Keratinocyte (primary cell): Measurements from ENCODE around the gene PALM2AKAP2. TPM values are rescaled to one million over a fixed set of nuclear protein-coding genes. Genes with fewer than 3 reads are reported as not detected.

Experiments
- DNase-seq: peaks from one replicate; pipeline ENCODE4 v3.0.0-alpha.2; 2011; ENCODE audit warnings: low read depth, missing footprints, low spot score
- FAIRE-seq: peaks from 2 replicates; lab custom pipeline; 2011; peaks lifted over from hg19 to GRCh38; lab: Jason Lieb, UNC
- H2AFZ ChIP-seq: 2 replicates; pipeline ENCODE4 v1.6.0; 2012; ENCODE audit warnings: low read length, control low read depth, inconsistent platforms; ENCODE audit not compliant: control insufficient read depth
- H3K27ac ChIP-seq: 2 replicates; pipeline ENCODE4 v1.5.1; 2011; ENCODE audit warnings: low read length; ENCODE audit not compliant: control insufficient read depth, insufficient read depth
- H3K27me3 ChIP-seq: 3 replicates; pipeline ENCODE4 v1.6.0; 2011; ENCODE audit warnings: low read length; ENCODE audit not compliant: control insufficient read depth, insufficient read depth; ENCODE audit errors: extremely low read depth
- H3K36me3 ChIP-seq, 2 experiments: 2 replicates in 1 of 2; 3 replicates in 1 of 2; pipeline ENCODE4 v1.5.1; 2011; ENCODE audit warnings: low read length in 2 of 2, mild to moderate bottlenecking in 1 of 2; ENCODE audit not compliant: control insufficient read depth in 2 of 2, insufficient read depth in 2 of 2; ENCODE audit errors: extremely low read depth in 1 of 2
- H3K4me1 ChIP-seq: 3 replicates; pipeline ENCODE4 v1.5.1; 2011; ENCODE audit warnings: low read length; ENCODE audit not compliant: control insufficient read depth, insufficient read depth; ENCODE audit errors: extremely low read depth
- H3K4me2 ChIP-seq: 3 replicates; pipeline ENCODE4 v1.6.0; 2011; ENCODE audit warnings: low read depth, low read length; ENCODE audit not compliant: control insufficient read depth, insufficient read depth; ENCODE audit errors: extremely low read depth
- H3K4me3 ChIP-seq, 3 experiments: fragments of 200-600 bp in 1 of 3; sonication (generic) in 1 of 3; 2 replicates in 2 of 3; 3 replicates in 1 of 3; pipeline ENCODE4 v1.5.1; 2011 to 2016; ENCODE audit warnings: low read length in 3 of 3, mild to moderate bottlenecking in 3 of 3, control low read depth in 2 of 3, inconsistent platforms in 1 of 3, low read depth in 1 of 3, mixed read lengths in 1 of 3, mixed run types in 1 of 3, moderate library complexity in 1 of 3; ENCODE audit not compliant: control insufficient read depth in 2 of 3, insufficient read depth in 2 of 3; ENCODE audit errors: extremely low read depth in 1 of 3
- H3K79me2 ChIP-seq: 2 replicates; pipeline ENCODE4 v1.6.0; 2012; ENCODE audit warnings: low read length; ENCODE audit not compliant: control insufficient read depth, insufficient read depth
- H3K9ac ChIP-seq: 3 replicates; pipeline ENCODE4 v1.6.0; 2011; ENCODE audit warnings: low read length; ENCODE audit not compliant: control insufficient read depth, insufficient read depth; ENCODE audit errors: extremely low read depth
- H3K9me1 ChIP-seq: 3 replicates; pipeline ENCODE4 v1.6.0; 2011; ENCODE audit warnings: low read length; ENCODE audit not compliant: control insufficient read depth, insufficient read depth; ENCODE audit errors: extremely low read depth
- H3K9me3 ChIP-seq: 2 replicates; pipeline ENCODE4 v1.5.1; 2012; ENCODE audit warnings: low read depth, low read length; ENCODE audit not compliant: control insufficient read depth
- H4K20me1 ChIP-seq: 3 replicates; pipeline ENCODE4 v1.6.0; 2011; ENCODE audit warnings: low read length; ENCODE audit not compliant: control insufficient read depth, insufficient read depth; ENCODE audit errors: extremely low read depth
- EZH2 ChIP-seq: IDR thresholded peaks from one replicate; pipeline ENCODE4 v1.6.1; 2012; ENCODE audit warnings: inconsistent platforms, mild to moderate bottlenecking, low read length, moderate library complexity
- dilution Hi-C: fragments of 300-500 bp; cut with MboI; formaldehyde crosslinking; loops from one replicate; pipeline ENCODE4 v1.7.0; 2020; ENCODE audit warnings: low sequenced_read_pairs; ENCODE audit not compliant: extremely low pct_ligation_motif_present
- polyA plus RNA-seq, 5 experiments: library from polyadenylated mRNA; depleted of rRNA in 3 of 5; stranded (reverse) in 3 of 5; stranded (forward) in 1 of 5; unstranded in 1 of 5; fragments of >200 nt; gene quantifications; 1 replicate in 1 of 5; 2 replicates in 3 of 5; 3 replicates in 1 of 5; pipeline versions ENCODE4 v1.2.1 to v1.2.3, GENCODE V29; 2011 to 2012; ENCODE audit warnings: missing spikeins in 2 of 5, low read depth in 1 of 5, low replicate concordance in 1 of 5
- TF ChIP-seq, protein P1 (sequence below), 3 experiments: IDR thresholded peaks in 1 of 3; conservative IDR thresholded peaks in 1 of 3; optimal IDR thresholded peaks in 1 of 3; 2 replicates in 2 of 3; 3 replicates in 1 of 3; pipeline versions ENCODE3 to v1.5.1; 2011; ENCODE audit warnings: low read length in 3 of 3, mild to moderate bottlenecking in 3 of 3, moderate library complexity in 2 of 3, control low read depth in 1 of 3, inconsistent platforms in 1 of 3; ENCODE audit not compliant: insufficient read depth in 2 of 3; ENCODE audit errors: extremely low read depth in 1 of 3

Gene PALM2AKAP2
- polyA plus RNA-seq, 1 donor (not counting 4 experiments of a cell fraction or from before 2014, with no cell fraction given) = 3.6 TPM

DNA sequence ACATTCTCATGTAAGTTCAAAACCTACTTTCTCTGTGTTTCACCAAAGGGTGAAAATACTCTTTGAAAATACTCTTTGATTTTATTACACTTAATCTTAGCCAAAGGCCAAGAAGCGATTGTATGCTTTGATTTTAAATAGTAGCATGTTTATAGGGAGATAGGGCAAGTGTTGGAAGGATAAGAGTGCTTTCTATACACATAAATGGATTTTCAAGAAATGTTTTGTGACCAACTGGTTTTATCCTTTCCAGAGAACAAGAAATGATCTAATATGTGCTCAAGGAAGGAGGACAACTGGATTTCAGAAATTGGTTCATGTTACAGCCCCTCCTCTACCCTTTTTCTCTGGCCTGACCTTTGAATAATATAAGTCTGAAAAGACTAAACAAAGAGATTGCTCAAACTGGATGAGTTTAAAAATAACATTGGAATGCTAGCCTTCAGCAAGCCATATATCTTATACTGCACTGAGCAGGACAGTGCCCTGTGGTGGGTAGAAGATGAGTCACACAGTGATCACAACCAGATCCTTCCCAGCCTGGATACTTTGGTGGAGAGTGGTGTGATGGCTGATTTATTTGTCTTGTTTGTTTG, 13.1 kb downstream of the PALM2AKAP2 start:
- H3K9ac ChIP-seq = no peak overlapping the region
- dilution Hi-C loops = no loop called here
- H3K4me3 ChIP-seq = no peak overlapping the region
- H4K20me1 ChIP-seq = no peaks in the 10 kb centered on the region
- H3K79me2 ChIP-seq = peaks cover 17% of the 10 kb centered on the region
- peaks cover 9% of the 10 kb centered on the region for H3K4me1 ChIP-seq
- H3K9me1 ChIP-seq = no peaks in the 10 kb centered on the region
- no peak overlapping the region for H3K27ac ChIP-seq
- H3K9me3 ChIP-seq = no peaks in the 10 kb centered on the region
- no peaks in the 10 kb centered on the region for H3K36me3 ChIP-seq
- no peaks in the 10 kb centered on the region for H3K27me3 ChIP-seq
- no peak overlapping the region for H2AFZ ChIP-seq
- DNase-seq = peak; percentile 54
- peak; percentile 98 for FAIRE-seq
- TF ChIP-seq, protein P1, sequence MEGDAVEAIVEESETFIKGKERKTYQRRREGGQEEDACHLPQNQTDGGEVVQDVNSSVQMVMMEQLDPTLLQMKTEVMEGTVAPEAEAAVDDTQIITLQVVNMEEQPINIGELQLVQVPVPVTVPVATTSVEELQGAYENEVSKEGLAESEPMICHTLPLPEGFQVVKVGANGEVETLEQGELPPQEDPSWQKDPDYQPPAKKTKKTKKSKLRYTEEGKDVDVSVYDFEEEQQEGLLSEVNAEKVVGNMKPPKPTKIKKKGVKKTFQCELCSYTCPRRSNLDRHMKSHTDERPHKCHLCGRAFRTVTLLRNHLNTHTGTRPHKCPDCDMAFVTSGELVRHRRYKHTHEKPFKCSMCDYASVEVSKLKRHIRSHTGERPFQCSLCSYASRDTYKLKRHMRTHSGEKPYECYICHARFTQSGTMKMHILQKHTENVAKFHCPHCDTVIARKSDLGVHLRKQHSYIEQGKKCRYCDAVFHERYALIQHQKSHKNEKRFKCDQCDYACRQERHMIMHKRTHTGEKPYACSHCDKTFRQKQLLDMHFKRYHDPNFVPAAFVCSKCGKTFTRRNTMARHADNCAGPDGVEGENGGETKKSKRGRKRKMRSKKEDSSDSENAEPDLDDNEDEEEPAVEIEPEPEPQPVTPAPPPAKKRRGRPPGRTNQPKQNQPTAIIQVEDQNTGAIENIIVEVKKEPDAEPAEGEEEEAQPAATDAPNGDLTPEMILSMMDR (optimal IDR thresholded peaks at IDR 0.05 in 1 of 3, IDR thresholded peaks at IDR 0.05 in 1 of 3, conservative IDR thresholded peaks at IDR 0.05 in 1 of 3; ENCODE audit: extremely low read depth in 1 of 3, insufficient read depth in 2 of 3, low read length in 3 of 3) = no peak
- no peak for TF ChIP-seq EZH2
- peak overlapping the region; percentile 13 for H3K4me2 ChIP-seq

DNA sequence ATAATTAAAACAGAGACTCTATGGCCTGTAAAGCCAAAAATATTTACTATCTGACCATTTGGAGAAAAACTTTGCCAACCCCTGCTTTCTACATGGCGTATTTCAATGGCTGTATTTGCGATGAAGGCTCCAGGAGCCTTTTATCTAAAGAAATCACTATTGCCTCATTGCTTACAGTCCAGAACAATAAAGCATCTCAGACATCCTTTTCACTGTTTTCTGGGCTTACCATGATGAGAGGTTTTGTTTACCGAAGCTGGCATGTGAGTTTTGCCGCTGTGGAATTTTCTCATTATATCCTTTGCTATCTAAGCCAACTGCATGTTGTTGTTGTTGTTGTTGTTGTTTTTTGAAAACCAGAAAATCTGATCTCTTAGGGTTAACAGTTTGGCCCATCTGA, 13.9 kb downstream of the PALM2AKAP2 start:
- no peak for DNase-seq
- Histone ChIP-seq H3K9ac (no peak overlapping the region), H3K9me3 (no peaks in the 10 kb centered on the region), H3K27me3 (no peaks in the 10 kb centered on the region), H3K4me3 (no peak overlapping the region), H3K4me2 (no peak overlapping the region), H2AFZ (no peak overlapping the region), H3K27ac (no peak overlapping the region), H3K36me3 (no peaks in the 10 kb centered on the region), H3K9me1 (no peaks in the 10 kb centered on the region), H3K4me1 (peaks cover 9% of the 10 kb centered on the region), H4K20me1 (no peaks in the 10 kb centered on the region), H3K79me2 (peaks cover 14% of the 10 kb centered on the region)
- dilution Hi-C loops = no loop called here
- TF ChIP-seq, protein P1 (optimal IDR thresholded peaks at IDR 0.05 in 1 of 3, IDR thresholded peaks at IDR 0.05 in 1 of 3, conservative IDR thresholded peaks at IDR 0.05 in 1 of 3; ENCODE audit: extremely low read depth in 1 of 3, insufficient read depth in 2 of 3, low read length in 3 of 3) = no peak
- no peak for TF ChIP-seq EZH2
- peak; percentile 20 for FAIRE-seq
